OCI-LY1 (cell line): ENCODE results near the gene TRPC1.

Experiments used
- H2AFZ ChIP-seq: fragments of 200-600 bp; sonication (generic), shearing (Covaris generic); 2 replicates; pipeline ENCODE4 v1.6.0; 2014; ENCODE audit warnings: antibody characterized with exemption, mild to moderate bottlenecking, low read length
- H3F3A ChIP-seq: fragments of 200-600 bp; sonication (generic), shearing (Covaris generic); 2 replicates; pipeline ENCODE4 v1.6.0; 2014; ENCODE audit warnings: mild to moderate bottlenecking, antibody characterized with exemption, low read length, moderate library complexity; ENCODE audit not compliant: insufficient read depth
- H3K27ac ChIP-seq: fragments of 200-600 bp; sonication (generic); 2 replicates; pipeline ENCODE4 v1.5.1; 2014; ENCODE audit warnings: low read length, mixed run types, mild to moderate bottlenecking, low read depth; ENCODE audit not compliant: poor library complexity, severe bottlenecking
- H3K27me3 ChIP-seq: fragments of 200-600 bp; sonication (generic); 2 replicates; pipeline ENCODE4 v1.6.0; 2014; ENCODE audit warnings: antibody characterized with exemption, mild to moderate bottlenecking, low read length, moderate library complexity; ENCODE audit not compliant: insufficient read depth
- H3K36me3 ChIP-seq: fragments of 200-600 bp; sonication (generic); 2 replicates; pipeline ENCODE4 v1.6.1; 2014; ENCODE audit warnings: mild to moderate bottlenecking, antibody characterized with exemption, low read length, moderate library complexity, mixed read lengths; ENCODE audit not compliant: insufficient read depth
- H3K4me1 ChIP-seq: fragments of 200-600 bp; sonication (generic); 2 replicates; pipeline ENCODE4 v1.5.1; 2014; ENCODE audit warnings: mild to moderate bottlenecking, low read length, moderate library complexity; ENCODE audit not compliant: insufficient read depth, severe bottlenecking
- H3K4me2 ChIP-seq: fragments of 200-600 bp; sonication (generic), shearing (Covaris generic); 2 replicates; pipeline ENCODE4 v1.6.1; 2014; ENCODE audit warnings: low read length
- H3K4me3 ChIP-seq: fragments of 200-600 bp; sonication (generic); 2 replicates; pipeline ENCODE4 v1.5.1; 2014; ENCODE audit warnings: low read length, low read depth, mild to moderate bottlenecking, mixed read lengths; ENCODE audit not compliant: poor library complexity, severe bottlenecking
- H3K79me2 ChIP-seq: fragments of 200-600 bp; shearing (Covaris generic); 2 replicates; pipeline ENCODE4 v1.6.1; 2016; ENCODE audit warnings: mixed run types, low read length, mixed read lengths; ENCODE audit not compliant: insufficient read depth
- H3K9ac ChIP-seq: fragments of 200-600 bp; sonication (generic), shearing (Covaris generic); 2 replicates; pipeline ENCODE4 v1.6.1; 2014; ENCODE audit warnings: mild to moderate bottlenecking, low read length, mixed read lengths
- H3K9me2 ChIP-seq: fragments of 200-600 bp; sonication (generic), shearing (Covaris generic); 2 replicates; pipeline ENCODE4 v1.6.1; 2014; ENCODE audit warnings: low read depth, mild to moderate bottlenecking, low read length, mixed read lengths
- H3K9me3 ChIP-seq: fragments of 200-600 bp; shearing (Covaris generic); 2 replicates; pipeline ENCODE4 v1.6.1; 2014; ENCODE audit warnings: low read length, mixed read lengths
- H4K20me1 ChIP-seq: fragments of 200-600 bp; sonication (generic), shearing (Covaris generic); 2 replicates; pipeline ENCODE4 v1.6.0; 2016; ENCODE audit warnings: mild to moderate bottlenecking, low read length; ENCODE audit not compliant: insufficient read depth
- EZH2 ChIP-seq: fragments of 200-600 bp; sonication (generic), shearing (Covaris generic); IDR thresholded peaks from 2 replicates; pipeline ENCODE4 v1.8.0; 2017; ENCODE audit warnings: borderline replicate concordance, mixed run types, mild to moderate bottlenecking, antibody characterized with exemption, low read length, moderate library complexity, mixed read lengths
- TF ChIP-seq, protein P1 (sequence below): fragments of 200-600 bp; sonication (generic), shearing (Covaris generic); IDR thresholded peaks from 2 replicates; pipeline ENCODE4 v1.5.1; 2017; ENCODE audit warnings: mild to moderate bottlenecking, antibody characterized with exemption, low read length, moderate library complexity, mixed read lengths

Gene TRPC1

GRCh38 chr3:142754494-142754893, 30.7 kb downstream of the TRPC1 start:
- Histone ChIP-seq H3K4me1 (no peaks in the 10 kb centered on the region), H3K9me3 (no peaks in the 10 kb centered on the region), H3F3A (no peaks in the 10 kb centered on the region), H3K27me3 (no peaks in the 10 kb centered on the region), H3K4me2 (no peak overlapping the region), H3K36me3 (no peaks in the 10 kb centered on the region), H4K20me1 (no peaks in the 10 kb centered on the region), H3K79me2 (no peaks in the 10 kb centered on the region), H3K4me3 (no peak overlapping the region), H3K9ac (no peak overlapping the region), H3K9me2 (no peaks in the 10 kb centered on the region), H3K27ac (no peak overlapping the region), H2AFZ (no peak overlapping the region)
- TF ChIP-seq, protein P1, sequence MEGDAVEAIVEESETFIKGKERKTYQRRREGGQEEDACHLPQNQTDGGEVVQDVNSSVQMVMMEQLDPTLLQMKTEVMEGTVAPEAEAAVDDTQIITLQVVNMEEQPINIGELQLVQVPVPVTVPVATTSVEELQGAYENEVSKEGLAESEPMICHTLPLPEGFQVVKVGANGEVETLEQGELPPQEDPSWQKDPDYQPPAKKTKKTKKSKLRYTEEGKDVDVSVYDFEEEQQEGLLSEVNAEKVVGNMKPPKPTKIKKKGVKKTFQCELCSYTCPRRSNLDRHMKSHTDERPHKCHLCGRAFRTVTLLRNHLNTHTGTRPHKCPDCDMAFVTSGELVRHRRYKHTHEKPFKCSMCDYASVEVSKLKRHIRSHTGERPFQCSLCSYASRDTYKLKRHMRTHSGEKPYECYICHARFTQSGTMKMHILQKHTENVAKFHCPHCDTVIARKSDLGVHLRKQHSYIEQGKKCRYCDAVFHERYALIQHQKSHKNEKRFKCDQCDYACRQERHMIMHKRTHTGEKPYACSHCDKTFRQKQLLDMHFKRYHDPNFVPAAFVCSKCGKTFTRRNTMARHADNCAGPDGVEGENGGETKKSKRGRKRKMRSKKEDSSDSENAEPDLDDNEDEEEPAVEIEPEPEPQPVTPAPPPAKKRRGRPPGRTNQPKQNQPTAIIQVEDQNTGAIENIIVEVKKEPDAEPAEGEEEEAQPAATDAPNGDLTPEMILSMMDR = no peak
- no peak for TF ChIP-seq EZH2

- H3K79me2 ChIP-seq = no peaks in the 10 kb centered on the region
Observed at GRCh38 chr3:142768338-142768737, 44.5 kb downstream of the TRPC1 start.

GRCh38 chr3:142777927-142778326, 54.1 kb downstream of the TRPC1 start:
- H3K4me1 ChIP-seq = no peaks in the 10 kb centered on the region
- H3K27ac ChIP-seq = no peak overlapping the region
- H3F3A ChIP-seq = no peaks in the 10 kb centered on the region
- no peak overlapping the region for H3K4me2 ChIP-seq
- H4K20me1 ChIP-seq = 0 out of 2 replicates have a peak, but pooled peaks cover 3% of the 10 kb centered on the region
- H3K9ac ChIP-seq = no peak overlapping the region
- H3K9me2 ChIP-seq = no peaks in the 10 kb centered on the region
- H2AFZ ChIP-seq = no peak overlapping the region
- H3K9me3 ChIP-seq = no peaks in the 10 kb centered on the region
- no peaks in the 10 kb centered on the region for H3K36me3 ChIP-seq
- H3K4me3 ChIP-seq = no peak overlapping the region
- H3K79me2 ChIP-seq = no peaks in the 10 kb centered on the region
- TF ChIP-seq, protein P1 = no peak
- no peak for TF ChIP-seq EZH2
- no peaks in the 10 kb centered on the region for H3K27me3 ChIP-seq

More at GRCh38 chr3:142768338-142768737, 44.5 kb downstream of the TRPC1 start:
- H3K27me3 ChIP-seq = no peaks in the 10 kb centered on the region
- TF ChIP-seq EZH2 = no peak
- TF ChIP-seq, protein P1 = no peak
- H3K36me3 ChIP-seq = no peaks in the 10 kb centered on the region
- H3K4me3 ChIP-seq = no peak overlapping the region
- H3F3A ChIP-seq = no peaks in the 10 kb centered on the region
- no peak overlapping the region for H2AFZ ChIP-seq
- H3K4me1 ChIP-seq = no peaks in the 10 kb centered on the region
- H3K9me3 ChIP-seq = 0 out of 2 replicates have a peak, but pooled peaks cover 4% of the 10 kb centered on the region
- no peak overlapping the region for H3K9ac ChIP-seq
- H4K20me1 ChIP-seq = no peaks in the 10 kb centered on the region
- H3K4me2 ChIP-seq = no peak overlapping the region
- peaks cover 4% of the 10 kb centered on the region; the same call in 1 of the 2 replicates for H3K9me2 ChIP-seq
- no peak overlapping the region for H3K27ac ChIP-seq
